Measurements from ENCODE around the gene SEMA4F. TPM values are rescaled to one million over a fixed set of nuclear protein-coding genes. Genes with fewer than 3 reads are reported as not detected.
A peak's percentile ranks its signal among the peaks of the same experiment; 100 is the strongest.
"Not testable (repeated sequence)": the region's sequence is repeated elsewhere in the genome, so short reads cannot be mapped to it uniquely, and the experiment has no call there.

The SEMA4F gene
- polyA plus RNA-seq, 1 donor (not counting 4 experiments of a cell fraction or from before 2014, with no cell fraction given): 8.0 TPM

DNA sequence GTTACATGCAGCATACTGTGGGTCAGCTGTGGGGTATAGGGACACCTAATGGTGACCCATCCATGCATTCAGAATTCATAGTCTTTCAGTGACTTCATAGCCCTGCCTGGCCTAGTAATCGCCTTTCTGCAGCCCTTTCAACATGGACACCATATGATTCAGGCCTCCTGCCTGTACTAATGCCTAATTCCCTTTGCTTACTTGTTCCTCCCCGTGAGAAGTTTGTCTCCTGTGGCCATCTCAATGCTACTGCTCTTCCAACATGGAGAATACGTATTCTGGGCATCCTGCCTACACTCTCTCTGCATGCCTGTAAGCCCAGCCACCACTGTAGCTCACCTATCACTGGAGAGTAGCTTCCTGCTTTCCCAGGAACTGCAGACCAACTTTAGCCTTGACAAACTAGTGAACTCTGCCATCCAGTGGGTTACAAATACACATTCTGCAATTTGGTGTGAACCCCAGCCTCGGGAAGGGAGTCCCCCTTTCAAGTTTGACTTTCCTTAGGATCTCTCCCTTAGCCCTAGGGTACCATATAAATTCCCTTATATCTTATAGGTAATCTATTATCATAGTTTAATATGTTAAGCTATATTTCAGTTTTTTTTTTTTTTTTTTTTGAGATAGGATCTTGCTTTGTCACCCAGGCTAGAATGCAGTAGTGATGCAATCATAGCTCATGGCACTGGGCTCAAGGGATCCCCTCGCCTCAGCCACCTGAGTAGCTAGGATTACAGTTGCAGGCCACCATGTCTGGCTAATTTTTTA lies 28.2 kb upstream of the SEMA4F start:
- H3K79me2 ChIP-seq (ENCODE audit: control insufficient read depth, insufficient read depth, low read length): no peaks in the 10 kb centered on the region
- H2AFZ ChIP-seq (ENCODE audit: control insufficient read depth, low read length): peak overlapping the region; percentile 42
- no peak for FAIRE-seq
- no peak overlapping the region for H3K4me3 ChIP-seq (ENCODE audit: control insufficient read depth in 2 of 3, extremely low read depth in 1 of 3, insufficient read depth in 2 of 3, low read depth in 1 of 3, low read length in 3 of 3)
- H3K27me3 ChIP-seq (ENCODE audit: control insufficient read depth, extremely low read depth, insufficient read depth, low read length): no peaks in the 10 kb centered on the region
- no peak overlapping the region for H3K4me2 ChIP-seq (ENCODE audit: control insufficient read depth, extremely low read depth, insufficient read depth, low read depth, low read length)
- no peaks in the 10 kb centered on the region for H3K9me3 ChIP-seq (ENCODE audit: control insufficient read depth, low read depth, low read length)
- dilution Hi-C loops (cut with MboI; ENCODE audit: extremely low pct_ligation_motif_present, low sequenced_read_pairs): no loop called here
- no peaks in the 10 kb centered on the region for H3K36me3 ChIP-seq (ENCODE audit: control insufficient read depth in 2 of 2, extremely low read depth in 1 of 2, insufficient read depth in 2 of 2, low read length in 2 of 2)
- no peak overlapping the region for H3K9ac ChIP-seq (ENCODE audit: control insufficient read depth, extremely low read depth, insufficient read depth, low read length)
- no peaks in the 10 kb centered on the region for H3K4me1 ChIP-seq (ENCODE audit: control insufficient read depth, extremely low read depth, insufficient read depth, low read length)
- TF ChIP-seq EZH2 (IDR thresholded peaks at IDR 0.05; ENCODE audit: low read length): no peak
- TF ChIP-seq, protein P1, sequence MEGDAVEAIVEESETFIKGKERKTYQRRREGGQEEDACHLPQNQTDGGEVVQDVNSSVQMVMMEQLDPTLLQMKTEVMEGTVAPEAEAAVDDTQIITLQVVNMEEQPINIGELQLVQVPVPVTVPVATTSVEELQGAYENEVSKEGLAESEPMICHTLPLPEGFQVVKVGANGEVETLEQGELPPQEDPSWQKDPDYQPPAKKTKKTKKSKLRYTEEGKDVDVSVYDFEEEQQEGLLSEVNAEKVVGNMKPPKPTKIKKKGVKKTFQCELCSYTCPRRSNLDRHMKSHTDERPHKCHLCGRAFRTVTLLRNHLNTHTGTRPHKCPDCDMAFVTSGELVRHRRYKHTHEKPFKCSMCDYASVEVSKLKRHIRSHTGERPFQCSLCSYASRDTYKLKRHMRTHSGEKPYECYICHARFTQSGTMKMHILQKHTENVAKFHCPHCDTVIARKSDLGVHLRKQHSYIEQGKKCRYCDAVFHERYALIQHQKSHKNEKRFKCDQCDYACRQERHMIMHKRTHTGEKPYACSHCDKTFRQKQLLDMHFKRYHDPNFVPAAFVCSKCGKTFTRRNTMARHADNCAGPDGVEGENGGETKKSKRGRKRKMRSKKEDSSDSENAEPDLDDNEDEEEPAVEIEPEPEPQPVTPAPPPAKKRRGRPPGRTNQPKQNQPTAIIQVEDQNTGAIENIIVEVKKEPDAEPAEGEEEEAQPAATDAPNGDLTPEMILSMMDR (optimal IDR thresholded peaks at IDR 0.05 in 1 of 3, IDR thresholded peaks at IDR 0.05 in 1 of 3, conservative IDR thresholded peaks at IDR 0.05 in 1 of 3; ENCODE audit: extremely low read depth in 1 of 3, insufficient read depth in 2 of 3, low read length in 3 of 3): no peak
- no peak for DNase-seq (ENCODE audit: low read depth, low spot score)
- no peaks in the 10 kb centered on the region for H4K20me1 ChIP-seq (ENCODE audit: control insufficient read depth, extremely low read depth, insufficient read depth, low read length)
- H3K9me1 ChIP-seq (ENCODE audit: control insufficient read depth, extremely low read depth, insufficient read depth, low read length): no peaks in the 10 kb centered on the region
- no peak overlapping the region for H3K27ac ChIP-seq (ENCODE audit: control insufficient read depth, insufficient read depth, low read length)

DNA sequence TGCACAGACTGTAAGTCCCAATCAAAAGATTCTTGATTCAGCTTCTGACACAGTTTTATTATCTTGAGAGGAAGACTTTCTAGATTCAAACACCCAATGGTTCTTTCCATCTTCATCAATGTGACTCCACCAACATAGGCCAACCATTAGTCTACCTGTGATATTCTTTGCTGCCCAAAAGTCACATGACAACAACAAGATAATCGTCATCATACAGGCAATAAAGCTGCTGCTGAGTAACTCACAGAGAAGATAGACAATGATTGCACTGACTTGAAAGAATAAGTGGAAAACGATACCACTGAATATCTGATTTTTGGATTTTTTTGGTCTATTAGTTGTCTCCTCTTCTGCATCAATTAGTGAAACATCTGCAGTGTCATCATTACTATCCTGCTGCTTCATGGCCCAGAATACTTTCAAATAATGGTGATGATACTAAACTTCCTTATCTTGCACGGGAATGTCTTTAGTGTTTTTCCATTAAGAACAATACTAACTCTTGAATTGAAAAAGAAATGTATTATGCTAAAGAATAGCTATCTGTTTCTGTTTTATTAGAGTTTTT lies 25.4 kb upstream of the SEMA4F start:
- H3K9me3 ChIP-seq (ENCODE audit: control insufficient read depth, low read depth, low read length): no peaks in the 10 kb centered on the region
- H3K9ac ChIP-seq (ENCODE audit: control insufficient read depth, extremely low read depth, insufficient read depth, low read length): no peak overlapping the region
- no peak overlapping the region for H3K4me3 ChIP-seq (ENCODE audit: control insufficient read depth in 2 of 3, extremely low read depth in 1 of 3, insufficient read depth in 2 of 3, low read depth in 1 of 3, low read length in 3 of 3)
- no peaks in the 10 kb centered on the region for H3K36me3 ChIP-seq (ENCODE audit: control insufficient read depth in 2 of 2, extremely low read depth in 1 of 2, insufficient read depth in 2 of 2, low read length in 2 of 2)
- TF ChIP-seq, protein P1 (optimal IDR thresholded peaks at IDR 0.05 in 1 of 3, IDR thresholded peaks at IDR 0.05 in 1 of 3, conservative IDR thresholded peaks at IDR 0.05 in 1 of 3; ENCODE audit: extremely low read depth in 1 of 3, insufficient read depth in 2 of 3, low read length in 3 of 3): no peak
- no peak for TF ChIP-seq EZH2 (IDR thresholded peaks at IDR 0.05; ENCODE audit: low read length)
- no peaks in the 10 kb centered on the region for H3K9me1 ChIP-seq (ENCODE audit: control insufficient read depth, extremely low read depth, insufficient read depth, low read length)
- no peaks in the 10 kb centered on the region for H3K27me3 ChIP-seq (ENCODE audit: control insufficient read depth, extremely low read depth, insufficient read depth, low read length)
- no peak overlapping the region for H3K27ac ChIP-seq (ENCODE audit: control insufficient read depth, insufficient read depth, low read length)
- H3K79me2 ChIP-seq (ENCODE audit: control insufficient read depth, insufficient read depth, low read length): no peaks in the 10 kb centered on the region
- dilution Hi-C loops (cut with MboI; ENCODE audit: extremely low pct_ligation_motif_present, low sequenced_read_pairs): no loop called here
- FAIRE-seq (no peak), DNase-seq (ENCODE audit: low read depth, low spot score) (no peak)
- no peaks in the 10 kb centered on the region for H3K4me1 ChIP-seq (ENCODE audit: control insufficient read depth, extremely low read depth, insufficient read depth, low read length)
- H4K20me1 ChIP-seq (ENCODE audit: control insufficient read depth, extremely low read depth, insufficient read depth, low read length): no peaks in the 10 kb centered on the region
- H3K4me2 ChIP-seq (ENCODE audit: control insufficient read depth, extremely low read depth, insufficient read depth, low read depth, low read length): no peak overlapping the region
- no peak overlapping the region for H2AFZ ChIP-seq (ENCODE audit: control insufficient read depth, low read length)

GRCh38 chr2:74630454-74630853 lies 23.6 kb upstream of the SEMA4F start:
- H4K20me1 ChIP-seq (ENCODE audit: control insufficient read depth, extremely low read depth, insufficient read depth, low read length); FAIRE-seq; H2AFZ ChIP-seq (ENCODE audit: control insufficient read depth, low read length); dilution Hi-C loops (cut with MboI; ENCODE audit: extremely low pct_ligation_motif_present, low sequenced_read_pairs); H3K4me2 ChIP-seq (ENCODE audit: control insufficient read depth, extremely low read depth, insufficient read depth, low read depth, low read length); H3K36me3 ChIP-seq (ENCODE audit: control insufficient read depth in 2 of 2, extremely low read depth in 1 of 2, insufficient read depth in 2 of 2, low read length in 2 of 2); H3K4me1 ChIP-seq (ENCODE audit: control insufficient read depth, extremely low read depth, insufficient read depth, low read length); H3K27ac ChIP-seq (ENCODE audit: control insufficient read depth, insufficient read depth, low read length); H3K9ac ChIP-seq (ENCODE audit: control insufficient read depth, extremely low read depth, insufficient read depth, low read length); H3K27me3 ChIP-seq (ENCODE audit: control insufficient read depth, extremely low read depth, insufficient read depth, low read length); H3K4me3 ChIP-seq (ENCODE audit: control insufficient read depth in 2 of 3, extremely low read depth in 1 of 3, insufficient read depth in 2 of 3, low read depth in 1 of 3, low read length in 3 of 3); DNase-seq (ENCODE audit: low read depth, low spot score); H3K9me3 ChIP-seq (ENCODE audit: control insufficient read depth, low read depth, low read length); H3K9me1 ChIP-seq (ENCODE audit: control insufficient read depth, extremely low read depth, insufficient read depth, low read length); H3K79me2 ChIP-seq (ENCODE audit: control insufficient read depth, insufficient read depth, low read length): not testable (repeated sequence)

All from keratinocyte (primary cell).